Measurements from ENCODE around the gene SLC2A5. TPM values are rescaled to one million over a fixed set of nuclear protein-coding genes. Genes with fewer than 3 reads are reported as not detected.

The SLC2A5 gene
- total and polyA plus RNA-seq, 9 of the 15 experiments (the other 6 are each of a cell fraction or from before 2014, with no cell fraction given) = 0.08 TPM; not detected in 8

DNA sequence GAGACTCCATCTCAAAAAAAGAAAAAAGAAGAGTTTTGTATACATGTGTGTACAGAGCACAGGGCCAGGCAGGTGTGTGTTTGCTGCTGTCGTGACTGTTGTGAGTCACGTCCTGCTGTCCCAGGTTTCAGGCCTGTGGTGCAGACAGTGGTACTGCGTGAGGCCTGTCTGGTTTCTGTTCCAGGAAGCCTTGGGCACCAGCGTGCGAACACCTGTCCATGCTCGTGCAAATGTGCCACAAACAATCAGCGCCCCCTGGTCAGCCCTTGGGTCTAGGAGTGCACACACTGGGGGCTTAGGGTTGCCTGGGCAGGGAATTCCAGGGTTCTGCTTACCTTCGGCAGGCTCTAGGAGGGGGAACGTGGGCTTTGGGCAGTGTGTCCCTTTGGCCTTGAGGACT, 42.5 kb upstream of the SLC2A5 start:
- peaks cover 12% of the 10 kb centered on the region for H4K20me1 ChIP-seq (replicated peaks; ENCODE audit: control insufficient read depth, insufficient read depth, low read length)
- POLR2A ChIA-PET = interaction anchor here (0.7 kb wide), 2 partner anchors 9 to 28 kb away, joined by 3 read pairs; no protein-coding TSS in a partner anchor
- CTCF ChIA-PET (ENCODE audit: low intra/inter-chr PET ratio) = interaction anchor here (3.6 kb wide), 1 partner anchor 84 kb away, joined by 37 read pairs; no protein-coding TSS in a partner anchor
- TF ChIP-seq TCF7 (IDR thresholded peaks at IDR 0.05; ENCODE audit: borderline replicate concordance) (no peak), SMARCC2 (IDR thresholded peaks at IDR 0.05; ENCODE audit: low read depth) (no peak), SUPT5H (IDR thresholded peaks at IDR 0.05) (no peak), CTBP1 (IDR thresholded peaks at IDR 0.05; ENCODE audit: borderline replicate concordance) (no peak), LARP7 (IDR thresholded peaks at IDR 0.05) (no peak), HDAC6 (IDR thresholded peaks at IDR 0.05; ENCODE audit: low read depth, low read length) (no peak), CBFA2T2 (conservative IDR thresholded peaks at IDR 0.05) (no peak), ZNF668 (CRISPR knock-in tag; IDR thresholded peaks at IDR 0.05) (no peak), SPI1 (IDR thresholded peaks at IDR 0.05; ENCODE audit: borderline replicate concordance, low read depth, low read length) (no peak), PHF21A (IDR thresholded peaks at IDR 0.05; ENCODE audit: borderline replicate concordance, low read depth) (no peak), PHTF2 (CRISPR knock-in tag; IDR thresholded peaks at IDR 0.05) (no peak), PCBP2 (IDR thresholded peaks at IDR 0.05; ENCODE audit: low read depth, low read length, poor library complexity, severe bottlenecking) (no peak)
- TF ChIP-seq, protein P1, sequence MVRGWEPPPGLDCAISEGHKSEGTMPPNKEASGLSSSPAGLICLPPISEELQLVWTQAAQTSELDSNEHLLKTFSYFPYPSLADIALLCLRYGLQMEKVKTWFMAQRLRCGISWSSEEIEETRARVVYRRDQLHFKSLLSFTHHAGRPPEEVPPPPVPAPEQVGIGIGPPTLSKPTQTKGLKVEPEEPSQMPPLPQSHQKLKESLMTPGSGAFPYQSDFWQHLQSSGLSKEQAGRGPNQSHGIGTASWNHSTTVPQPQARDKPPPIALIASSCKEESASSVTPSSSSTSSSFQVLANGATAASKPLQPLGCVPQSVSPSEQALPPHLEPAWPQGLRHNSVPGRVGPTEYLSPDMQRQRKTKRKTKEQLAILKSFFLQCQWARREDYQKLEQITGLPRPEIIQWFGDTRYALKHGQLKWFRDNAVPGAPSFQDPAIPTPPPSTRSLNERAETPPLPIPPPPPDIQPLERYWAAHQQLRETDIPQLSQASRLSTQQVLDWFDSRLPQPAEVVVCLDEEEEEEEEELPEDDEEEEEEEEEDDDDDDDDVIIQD (CRISPR knock-in tag; IDR thresholded peaks at IDR 0.05) = no peak
- TF ChIP-seq, protein P2, sequence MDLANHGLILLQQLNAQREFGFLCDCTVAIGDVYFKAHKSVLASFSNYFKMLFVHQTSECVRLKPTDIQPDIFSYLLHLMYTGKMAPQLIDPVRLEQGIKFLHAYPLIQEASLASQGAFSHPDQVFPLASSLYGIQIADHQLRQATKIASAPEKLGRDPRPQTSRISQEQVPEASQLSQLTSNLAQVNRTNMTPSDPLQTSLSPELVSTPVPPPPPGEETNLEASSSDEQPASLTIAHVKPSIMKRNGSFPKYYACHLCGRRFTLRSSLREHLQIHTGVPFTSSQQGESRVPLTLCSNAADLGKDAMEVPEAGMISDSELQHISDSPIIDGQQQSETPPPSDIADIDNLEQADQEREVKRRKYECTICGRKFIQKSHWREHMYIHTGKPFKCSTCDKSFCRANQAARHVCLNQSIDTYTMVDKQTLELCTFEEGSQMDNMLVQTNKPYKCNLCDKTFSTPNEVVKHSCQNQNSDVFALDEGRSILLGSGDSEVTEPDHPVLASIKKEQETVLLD (IDR thresholded peaks at IDR 0.05) = no peak
- TF ChIP-seq, protein P3, sequence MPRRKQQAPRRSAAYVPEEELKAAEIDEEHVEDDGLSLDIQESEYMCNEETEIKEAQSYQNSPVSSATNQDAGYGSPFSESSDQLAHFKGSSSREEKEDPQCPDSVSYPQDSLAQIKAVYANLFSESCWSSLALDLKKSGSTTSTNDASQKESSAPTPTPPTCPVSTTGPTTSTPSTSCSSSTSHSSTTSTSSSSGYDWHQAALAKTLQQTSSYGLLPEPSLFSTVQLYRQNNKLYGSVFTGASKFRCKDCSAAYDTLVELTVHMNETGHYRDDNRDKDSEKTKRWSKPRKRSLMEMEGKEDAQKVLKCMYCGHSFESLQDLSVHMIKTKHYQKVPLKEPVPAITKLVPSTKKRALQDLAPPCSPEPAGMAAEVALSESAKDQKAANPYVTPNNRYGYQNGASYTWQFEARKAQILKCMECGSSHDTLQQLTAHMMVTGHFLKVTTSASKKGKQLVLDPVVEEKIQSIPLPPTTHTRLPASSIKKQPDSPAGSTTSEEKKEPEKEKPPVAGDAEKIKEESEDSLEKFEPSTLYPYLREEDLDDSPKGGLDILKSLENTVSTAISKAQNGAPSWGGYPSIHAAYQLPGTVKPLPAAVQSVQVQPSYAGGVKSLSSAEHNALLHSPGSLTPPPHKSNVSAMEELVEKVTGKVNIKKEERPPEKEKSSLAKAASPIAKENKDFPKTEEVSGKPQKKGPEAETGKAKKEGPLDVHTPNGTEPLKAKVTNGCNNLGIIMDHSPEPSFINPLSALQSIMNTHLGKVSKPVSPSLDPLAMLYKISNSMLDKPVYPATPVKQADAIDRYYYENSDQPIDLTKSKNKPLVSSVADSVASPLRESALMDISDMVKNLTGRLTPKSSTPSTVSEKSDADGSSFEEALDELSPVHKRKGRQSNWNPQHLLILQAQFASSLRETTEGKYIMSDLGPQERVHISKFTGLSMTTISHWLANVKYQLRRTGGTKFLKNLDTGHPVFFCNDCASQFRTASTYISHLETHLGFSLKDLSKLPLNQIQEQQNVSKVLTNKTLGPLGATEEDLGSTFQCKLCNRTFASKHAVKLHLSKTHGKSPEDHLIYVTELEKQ (CRISPR knock-in tag; IDR thresholded peaks at IDR 0.05) = no peak
- under 1% methylated on average over 9 of the region's 9 CpGs for WGBS (ENCODE audit: insufficient coverage, low coverage, missing lambda C conversion rate)
- in situ Hi-C loops (cut with MboI) (no loop called here), intact Hi-C loops (cut with micrococcal nuclease) (loop anchor here (10.0 kb wide), 1 partner anchor 383 kb away; no protein-coding TSS in a partner anchor)
- no peak overlapping the region for H3K4me2 ChIP-seq (ENCODE audit: insufficient read depth, low read length)
- BruUV-seq (replicated peaks) = no TSS peak
- H3K27ac ChIP-seq (ENCODE audit: extremely low read depth, low read depth, low read length) = no peak overlapping the region
- no peak for ATAC-seq
- H3K9me1 ChIP-seq (ENCODE audit: control insufficient read depth, insufficient read depth, low read length) = no peaks in the 10 kb centered on the region
- H3K36me3 ChIP-seq (ENCODE audit: control insufficient read depth, insufficient read depth, low read length) = no peaks in the 10 kb centered on the region
- H2AFZ ChIP-seq (ENCODE audit: low read depth, low read length) = no peak overlapping the region
- FAIRE-seq = no peak
- H3K9me3 ChIP-seq (replicated peaks; ENCODE audit: control insufficient read depth, insufficient read depth, low read depth, low read length) = no peaks in the 10 kb centered on the region
- H3K79me2 ChIP-seq (ENCODE audit: control insufficient read depth, insufficient read depth, low read length) = no peaks in the 10 kb centered on the region
- no peak for DNase-seq (ENCODE audit: extremely low read depth in 1 of 4, low spot score in 3 of 4)
- peaks cover 0 to 4% of the 10 kb centered on the region in 2 experiments; a peak in 1 of 5 replicates for H3K4me1 ChIP-seq (replicated peaks in 1 of 2; ENCODE audit: control insufficient read depth in 2 of 2, insufficient read depth in 2 of 2, low read length in 2 of 2)
- H3K9ac ChIP-seq (ENCODE audit: insufficient read depth in 1 of 2, low read depth in 2 of 2, low read length in 2 of 2) = no peak overlapping the region
- no peak overlapping the region for H3K4me3 ChIP-seq
- peaks cover 19 to 59% of the 10 kb centered on the region in 2 experiments for H3K27me3 ChIP-seq (ENCODE audit: control insufficient read depth in 2 of 2, insufficient read depth in 2 of 2, low read length in 2 of 2)
